ENCODE measurements around the gene AP2A2. TPM values are rescaled to one million over a fixed set of nuclear protein-coding genes. Genes with fewer than 3 reads are reported as not detected.

AP2A2 gene
- total RNA-seq, 1 experiment from 2014 or later: 123 TPM

DNA sequence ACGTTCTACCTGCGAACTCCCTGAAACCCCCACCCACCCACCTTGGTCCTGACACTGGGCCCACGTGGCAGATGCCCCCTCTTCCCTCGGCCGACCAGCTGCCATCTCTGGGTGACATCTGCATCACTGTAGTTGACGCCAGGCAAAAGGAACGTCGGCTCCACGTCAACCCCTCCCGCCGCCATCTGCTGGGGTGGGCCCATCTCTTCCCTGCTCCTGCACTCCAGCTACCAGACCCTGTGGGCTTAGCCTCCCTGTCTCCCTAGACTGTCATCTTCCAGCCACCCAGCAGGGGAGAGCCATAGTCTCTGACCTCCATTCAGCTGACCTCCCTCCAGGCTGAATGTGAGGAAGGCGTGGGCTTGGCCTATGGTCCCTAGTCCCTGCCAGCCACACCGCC is 36.4 kb upstream of the AP2A2 start:
- no peak for ATAC-seq
- H3K4me3 ChIP-seq (ENCODE audit: low read depth in 2 of 2, low read length in 2 of 2): no peak overlapping the region
- CTCF ChIA-PET: interaction anchor here (0.7 to 1.1 kb wide), 3 partner anchors 17 to 38 kb away, joined by 3 to 12 read pairs (median 3); partner anchors contain the start of gene AP2A2
- no peak overlapping the region for H3K27ac ChIP-seq (ENCODE audit: low read length)
- BruUV-seq (replicated peaks): no TSS peak
- no peaks in the 10 kb centered on the region for H3K27me3 ChIP-seq (ENCODE audit: control insufficient read depth, insufficient read depth, low read length)
- in situ Hi-C loops (cut with HindIII; ENCODE audit: low pct_unique_long_range_greater_than_20kb, low sequenced_read_pairs) (no loop called here), intact Hi-C loops (cut with micrococcal nuclease; ENCODE audit: unreplicated experiment) (no loop called here)
- no peak for DNase-seq (ENCODE audit: low read depth, low spot score)
- TF ChIP-seq, protein P1, sequence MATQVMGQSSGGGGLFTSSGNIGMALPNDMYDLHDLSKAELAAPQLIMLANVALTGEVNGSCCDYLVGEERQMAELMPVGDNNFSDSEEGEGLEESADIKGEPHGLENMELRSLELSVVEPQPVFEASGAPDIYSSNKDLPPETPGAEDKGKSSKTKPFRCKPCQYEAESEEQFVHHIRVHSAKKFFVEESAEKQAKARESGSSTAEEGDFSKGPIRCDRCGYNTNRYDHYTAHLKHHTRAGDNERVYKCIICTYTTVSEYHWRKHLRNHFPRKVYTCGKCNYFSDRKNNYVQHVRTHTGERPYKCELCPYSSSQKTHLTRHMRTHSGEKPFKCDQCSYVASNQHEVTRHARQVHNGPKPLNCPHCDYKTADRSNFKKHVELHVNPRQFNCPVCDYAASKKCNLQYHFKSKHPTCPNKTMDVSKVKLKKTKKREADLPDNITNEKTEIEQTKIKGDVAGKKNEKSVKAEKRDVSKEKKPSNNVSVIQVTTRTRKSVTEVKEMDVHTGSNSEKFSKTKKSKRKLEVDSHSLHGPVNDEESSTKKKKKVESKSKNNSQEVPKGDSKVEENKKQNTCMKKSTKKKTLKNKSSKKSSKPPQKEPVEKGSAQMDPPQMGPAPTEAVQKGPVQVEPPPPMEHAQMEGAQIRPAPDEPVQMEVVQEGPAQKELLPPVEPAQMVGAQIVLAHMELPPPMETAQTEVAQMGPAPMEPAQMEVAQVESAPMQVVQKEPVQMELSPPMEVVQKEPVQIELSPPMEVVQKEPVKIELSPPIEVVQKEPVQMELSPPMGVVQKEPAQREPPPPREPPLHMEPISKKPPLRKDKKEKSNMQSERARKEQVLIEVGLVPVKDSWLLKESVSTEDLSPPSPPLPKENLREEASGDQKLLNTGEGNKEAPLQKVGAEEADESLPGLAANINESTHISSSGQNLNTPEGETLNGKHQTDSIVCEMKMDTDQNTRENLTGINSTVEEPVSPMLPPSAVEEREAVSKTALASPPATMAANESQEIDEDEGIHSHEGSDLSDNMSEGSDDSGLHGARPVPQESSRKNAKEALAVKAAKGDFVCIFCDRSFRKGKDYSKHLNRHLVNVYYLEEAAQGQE (IDR thresholded peaks at IDR 0.05; ENCODE audit: insufficient read depth in 1 of 2, low read depth in 2 of 2, low read length in 1 of 2): no peak
- TF ChIP-seq POLR2AphosphoS5 (IDR thresholded peaks at IDR 0.05; ENCODE audit: low read depth, low read length) (no peak), SIN3A (IDR thresholded peaks at IDR 0.05; ENCODE audit: borderline replicate concordance, insufficient read depth, low read depth, low read length) (no peak), TCF7L2 (IDR thresholded peaks at IDR 0.05; ENCODE audit: low read depth, low read length) (no peak)
- TF ChIP-seq, protein P2, sequence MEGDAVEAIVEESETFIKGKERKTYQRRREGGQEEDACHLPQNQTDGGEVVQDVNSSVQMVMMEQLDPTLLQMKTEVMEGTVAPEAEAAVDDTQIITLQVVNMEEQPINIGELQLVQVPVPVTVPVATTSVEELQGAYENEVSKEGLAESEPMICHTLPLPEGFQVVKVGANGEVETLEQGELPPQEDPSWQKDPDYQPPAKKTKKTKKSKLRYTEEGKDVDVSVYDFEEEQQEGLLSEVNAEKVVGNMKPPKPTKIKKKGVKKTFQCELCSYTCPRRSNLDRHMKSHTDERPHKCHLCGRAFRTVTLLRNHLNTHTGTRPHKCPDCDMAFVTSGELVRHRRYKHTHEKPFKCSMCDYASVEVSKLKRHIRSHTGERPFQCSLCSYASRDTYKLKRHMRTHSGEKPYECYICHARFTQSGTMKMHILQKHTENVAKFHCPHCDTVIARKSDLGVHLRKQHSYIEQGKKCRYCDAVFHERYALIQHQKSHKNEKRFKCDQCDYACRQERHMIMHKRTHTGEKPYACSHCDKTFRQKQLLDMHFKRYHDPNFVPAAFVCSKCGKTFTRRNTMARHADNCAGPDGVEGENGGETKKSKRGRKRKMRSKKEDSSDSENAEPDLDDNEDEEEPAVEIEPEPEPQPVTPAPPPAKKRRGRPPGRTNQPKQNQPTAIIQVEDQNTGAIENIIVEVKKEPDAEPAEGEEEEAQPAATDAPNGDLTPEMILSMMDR (IDR thresholded peaks at IDR 0.05): no peak
- H3K4me1 ChIP-seq (ENCODE audit: control insufficient read depth, insufficient read depth, low read length): peaks cover 19% of the 10 kb centered on the region
- no peaks in the 10 kb centered on the region for H3K9me3 ChIP-seq (ENCODE audit: control insufficient read depth, insufficient read depth, low read depth, low read length)
- no peaks in the 10 kb centered on the region for H3K36me3 ChIP-seq (ENCODE audit: control insufficient read depth, insufficient read depth, low read length)
- POLR2A ChIA-PET: interaction anchor here (0.6 kb wide), 1 partner anchor 27 kb away, joined by 7 read pairs; no protein-coding TSS in a partner anchor

DNA sequence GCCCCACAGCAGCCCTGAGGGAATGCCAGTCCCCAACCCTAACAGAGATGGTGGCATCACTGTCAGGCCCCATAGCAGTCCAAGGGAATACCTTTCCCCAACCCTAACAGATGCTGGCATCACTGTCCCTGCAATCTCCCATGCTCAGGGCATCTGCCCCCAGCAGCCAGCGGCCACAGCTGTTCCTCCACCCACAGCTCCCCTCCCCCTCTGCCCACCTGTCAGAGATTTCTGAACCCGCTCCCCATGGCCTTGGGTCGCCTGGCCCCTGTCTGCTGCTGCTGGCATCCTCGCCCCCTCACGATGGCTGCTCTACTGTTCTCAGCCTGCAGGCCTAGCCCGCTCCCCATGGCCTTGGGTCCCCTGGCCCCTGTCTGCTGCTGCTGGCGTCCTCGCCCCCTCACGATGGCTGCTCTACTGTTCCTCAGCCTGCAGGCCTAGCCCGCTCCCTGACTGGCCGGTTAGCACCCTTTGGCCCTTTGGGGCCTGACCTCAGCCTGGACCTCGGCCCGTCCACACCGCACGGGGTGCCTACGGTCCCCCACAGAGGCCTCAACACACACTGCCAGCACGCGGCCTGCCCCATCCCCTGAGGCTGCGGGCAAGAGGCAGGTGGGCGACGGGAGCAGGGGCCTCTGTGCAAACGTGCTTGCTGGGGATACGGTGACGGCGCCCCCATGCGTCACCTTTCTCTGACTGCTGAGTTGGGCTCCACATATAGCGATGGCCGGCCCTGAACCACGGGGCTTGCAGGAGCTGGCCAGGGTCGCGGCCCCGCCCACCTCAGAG is 35.8 kb upstream of the AP2A2 start:
- no peak overlapping the region for H3K27ac ChIP-seq (ENCODE audit: low read length)
- no peak overlapping the region for H3K4me3 ChIP-seq (ENCODE audit: low read depth in 2 of 2, low read length in 2 of 2)
- H3K36me3 ChIP-seq (ENCODE audit: control insufficient read depth, insufficient read depth, low read length): no peaks in the 10 kb centered on the region
- ChIA-PET CTCF (interaction anchor here (0.7 to 1.1 kb wide), 3 partner anchors 18 to 39 kb away, joined by 3 to 12 read pairs (median 3); partner anchors contain the start of gene AP2A2), POLR2A (no interaction called here)
- in situ Hi-C loops (cut with HindIII; ENCODE audit: low pct_unique_long_range_greater_than_20kb, low sequenced_read_pairs) (no loop called here), intact Hi-C loops (cut with micrococcal nuclease; ENCODE audit: unreplicated experiment) (no loop called here)
- H3K9me3 ChIP-seq (ENCODE audit: control insufficient read depth, insufficient read depth, low read depth, low read length): no peaks in the 10 kb centered on the region
- no peaks in the 10 kb centered on the region for H3K27me3 ChIP-seq (ENCODE audit: control insufficient read depth, insufficient read depth, low read length)
- no peak for DNase-seq (ENCODE audit: low read depth, low spot score)
- peaks cover 19% of the 10 kb centered on the region for H3K4me1 ChIP-seq (ENCODE audit: control insufficient read depth, insufficient read depth, low read length)
- BruUV-seq (replicated peaks): no TSS peak
- TF ChIP-seq, protein P1 (IDR thresholded peaks at IDR 0.05; ENCODE audit: insufficient read depth in 1 of 2, low read depth in 2 of 2, low read length in 1 of 2): no peak
- TF ChIP-seq POLR2AphosphoS5 (IDR thresholded peaks at IDR 0.05; ENCODE audit: low read depth, low read length) (no peak), TCF7L2 (IDR thresholded peaks at IDR 0.05; ENCODE audit: low read depth, low read length) (no peak), SIN3A (IDR thresholded peaks at IDR 0.05; ENCODE audit: borderline replicate concordance, insufficient read depth, low read depth, low read length) (no peak)
- TF ChIP-seq, protein P2 (IDR thresholded peaks at IDR 0.05): no peak
- no peak for ATAC-seq
